ENCODE data around the gene RAB3IL1. TPM values are rescaled to one million over a fixed set of nuclear protein-coding genes. Genes with fewer than 3 reads are reported as not detected.

Gene RAB3IL1
- total and polyA plus RNA-seq, 2 of the 13 experiments (the other 11 are each of a cell fraction or from before 2014, with no cell fraction given): 1.2 to 2.0 TPM

- TF ChIP-seq BHLHE40 (IDR thresholded peaks at IDR 0.05; ENCODE audit: low read length): peak; percentile 34; the same call in 1 of the 2 replicates
- TF ChIP-seq TEAD3 (CRISPR knock-in tag; optimal IDR thresholded peaks at IDR 0.05; ENCODE audit: borderline replicate concordance): peak; percentile 95
- TF ChIP-seq, protein P1, sequence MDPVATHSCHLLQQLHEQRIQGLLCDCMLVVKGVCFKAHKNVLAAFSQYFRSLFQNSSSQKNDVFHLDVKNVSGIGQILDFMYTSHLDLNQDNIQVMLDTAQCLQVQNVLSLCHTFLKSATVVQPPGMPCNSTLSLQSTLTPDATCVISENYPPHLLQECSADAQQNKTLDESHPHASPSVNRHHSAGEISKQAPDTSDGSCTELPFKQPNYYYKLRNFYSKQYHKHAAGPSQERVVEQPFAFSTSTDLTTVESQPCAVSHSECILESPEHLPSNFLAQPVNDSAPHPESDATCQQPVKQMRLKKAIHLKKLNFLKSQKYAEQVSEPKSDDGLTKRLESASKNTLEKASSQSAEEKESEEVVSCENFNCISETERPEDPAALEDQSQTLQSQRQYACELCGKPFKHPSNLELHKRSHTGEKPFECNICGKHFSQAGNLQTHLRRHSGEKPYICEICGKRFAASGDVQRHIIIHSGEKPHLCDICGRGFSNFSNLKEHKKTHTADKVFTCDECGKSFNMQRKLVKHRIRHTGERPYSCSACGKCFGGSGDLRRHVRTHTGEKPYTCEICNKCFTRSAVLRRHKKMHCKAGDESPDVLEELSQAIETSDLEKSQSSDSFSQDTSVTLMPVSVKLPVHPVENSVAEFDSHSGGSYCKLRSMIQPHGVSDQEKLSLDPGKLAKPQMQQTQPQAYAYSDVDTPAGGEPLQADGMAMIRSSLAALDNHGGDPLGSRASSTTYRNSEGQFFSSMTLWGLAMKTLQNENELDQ (CRISPR knock-in tag; IDR thresholded peaks at IDR 0.05; ENCODE audit: borderline replicate concordance): no peak
- TF ChIP-seq SNRNP70 (IDR thresholded peaks at IDR 0.05; ENCODE audit: low read depth, low read length): no peak
- TF ChIP-seq MED1 (CRISPR knock-in tag; IDR thresholded peaks at IDR 0.05): peak; percentile 84
- TF ChIP-seq ZNF143 (CRISPR knock-in tag; IDR thresholded peaks at IDR 0.05): no peak
- TF ChIP-seq, protein P2, sequence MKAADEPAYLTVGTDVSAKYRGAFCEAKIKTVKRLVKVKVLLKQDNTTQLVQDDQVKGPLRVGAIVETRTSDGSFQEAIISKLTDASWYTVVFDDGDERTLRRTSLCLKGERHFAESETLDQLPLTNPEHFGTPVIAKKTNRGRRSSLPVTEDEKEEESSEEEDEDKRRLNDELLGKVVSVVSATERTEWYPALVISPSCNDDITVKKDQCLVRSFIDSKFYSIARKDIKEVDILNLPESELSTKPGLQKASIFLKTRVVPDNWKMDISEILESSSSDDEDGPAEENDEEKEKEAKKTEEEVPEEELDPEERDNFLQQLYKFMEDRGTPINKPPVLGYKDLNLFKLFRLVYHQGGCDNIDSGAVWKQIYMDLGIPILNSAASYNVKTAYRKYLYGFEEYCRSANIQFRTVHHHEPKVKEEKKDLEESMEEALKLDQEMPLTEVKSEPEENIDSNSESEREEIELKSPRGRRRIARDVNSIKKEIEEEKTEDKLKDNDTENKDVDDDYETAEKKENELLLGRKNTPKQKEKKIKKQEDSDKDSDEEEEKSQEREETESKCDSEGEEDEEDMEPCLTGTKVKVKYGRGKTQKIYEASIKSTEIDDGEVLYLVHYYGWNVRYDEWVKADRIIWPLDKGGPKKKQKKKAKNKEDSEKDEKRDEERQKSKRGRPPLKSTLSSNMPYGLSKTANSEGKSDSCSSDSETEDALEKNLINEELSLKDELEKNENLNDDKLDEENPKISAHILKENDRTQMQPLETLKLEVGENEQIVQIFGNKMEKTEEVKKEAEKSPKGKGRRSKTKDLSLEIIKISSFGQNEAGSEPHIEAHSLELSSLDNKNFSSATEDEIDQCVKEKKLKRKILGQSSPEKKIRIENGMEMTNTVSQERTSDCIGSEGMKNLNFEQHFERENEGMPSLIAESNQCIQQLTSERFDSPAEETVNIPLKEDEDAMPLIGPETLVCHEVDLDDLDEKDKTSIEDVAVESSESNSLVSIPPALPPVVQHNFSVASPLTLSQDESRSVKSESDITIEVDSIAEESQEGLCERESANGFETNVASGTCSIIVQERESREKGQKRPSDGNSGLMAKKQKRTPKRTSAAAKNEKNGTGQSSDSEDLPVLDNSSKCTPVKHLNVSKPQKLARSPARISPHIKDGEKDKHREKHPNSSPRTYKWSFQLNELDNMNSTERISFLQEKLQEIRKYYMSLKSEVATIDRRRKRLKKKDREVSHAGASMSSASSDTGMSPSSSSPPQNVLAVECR (CRISPR knock-in tag; IDR thresholded peaks at IDR 0.05; ENCODE audit: borderline replicate concordance): peak; percentile 46; the same call in 1 of the 2 replicates
- peak; percentile 88 for TF ChIP-seq SALL1 (CRISPR knock-in tag; IDR thresholded peaks at IDR 0.05)
- TF ChIP-seq, protein P3, sequence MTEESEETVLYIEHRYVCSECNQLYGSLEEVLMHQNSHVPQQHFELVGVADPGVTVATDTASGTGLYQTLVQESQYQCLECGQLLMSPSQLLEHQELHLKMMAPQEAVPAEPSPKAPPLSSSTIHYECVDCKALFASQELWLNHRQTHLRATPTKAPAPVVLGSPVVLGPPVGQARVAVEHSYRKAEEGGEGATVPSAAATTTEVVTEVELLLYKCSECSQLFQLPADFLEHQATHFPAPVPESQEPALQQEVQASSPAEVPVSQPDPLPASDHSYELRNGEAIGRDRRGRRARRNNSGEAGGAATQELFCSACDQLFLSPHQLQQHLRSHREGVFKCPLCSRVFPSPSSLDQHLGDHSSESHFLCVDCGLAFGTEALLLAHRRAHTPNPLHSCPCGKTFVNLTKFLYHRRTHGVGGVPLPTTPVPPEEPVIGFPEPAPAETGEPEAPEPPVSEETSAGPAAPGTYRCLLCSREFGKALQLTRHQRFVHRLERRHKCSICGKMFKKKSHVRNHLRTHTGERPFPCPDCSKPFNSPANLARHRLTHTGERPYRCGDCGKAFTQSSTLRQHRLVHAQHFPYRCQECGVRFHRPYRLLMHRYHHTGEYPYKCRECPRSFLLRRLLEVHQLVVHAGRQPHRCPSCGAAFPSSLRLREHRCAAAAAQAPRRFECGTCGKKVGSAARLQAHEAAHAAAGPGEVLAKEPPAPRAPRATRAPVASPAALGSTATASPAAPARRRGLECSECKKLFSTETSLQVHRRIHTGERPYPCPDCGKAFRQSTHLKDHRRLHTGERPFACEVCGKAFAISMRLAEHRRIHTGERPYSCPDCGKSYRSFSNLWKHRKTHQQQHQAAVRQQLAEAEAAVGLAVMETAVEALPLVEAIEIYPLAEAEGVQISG (CRISPR knock-in tag; IDR thresholded peaks at IDR 0.05): peak; percentile 65
- TF ChIP-seq ARNT2 (CRISPR knock-in tag; IDR thresholded peaks at IDR 0.05; ENCODE audit: low read depth): peak; percentile 42; the same call in 1 of the 2 replicates
- peak; percentile 57; the same call in 1 of the 2 replicates for TF ChIP-seq FOXA3 (CRISPR knock-in tag; IDR thresholded peaks at IDR 0.05)
- no peak for TF ChIP-seq ZNF83 (CRISPR knock-in tag; IDR thresholded peaks at IDR 0.05; ENCODE audit: borderline replicate concordance)
- TF ChIP-seq YEATS4 (CRISPR knock-in tag; IDR thresholded peaks at IDR 0.05; ENCODE audit: borderline replicate concordance): peak; percentile 80
- peak; percentile 77 for TF ChIP-seq HNF4G (IDR thresholded peaks at IDR 0.05; ENCODE audit: borderline replicate concordance, low read depth, low read length)
- TF ChIP-seq HNF4G (CRISPR knock-in tag; IDR thresholded peaks at IDR 0.05; ENCODE audit: borderline replicate concordance, low read depth): peak; percentile 62; the same call in 1 of the 2 replicates
- TF ChIP-seq RBAK (CRISPR knock-in tag; IDR thresholded peaks at IDR 0.05): no peak
- no peak for TF ChIP-seq BRCA1 (CRISPR knock-in tag; IDR thresholded peaks at IDR 0.05)
- peak; percentile 41; the same call in 1 of the 2 replicates for TF ChIP-seq BRD4 (CRISPR knock-in tag; IDR thresholded peaks at IDR 0.05)
- TF ChIP-seq NR2F2 (IDR thresholded peaks at IDR 0.05; ENCODE audit: borderline replicate concordance, low read depth): peak; percentile 65; the same call in 1 of the 2 replicates
- 0 out of 2 replicates have a peak, but pooled peaks have one; percentile 83 for TF ChIP-seq ZSCAN29 (CRISPR knock-in tag; conservative IDR thresholded peaks at IDR 0.05)
Measured at GRCh38 chr11:61923166-61924063, 6.0 kb upstream of the RAB3IL1 start (continued).
